ENCODE results near the gene ZNRF3.

GRCh38 chr22:28953403-28953802 lies 70.0 kb downstream of the ZNRF3 start:
- TF ChIP-seq CTCF (IDR thresholded peaks at IDR 0.05) (no peak), ZFX (IDR thresholded peaks at IDR 0.05; ENCODE audit: borderline replicate concordance) (no peak)
